G401.6 (cell line): ENCODE data around the gene TM7SF3.

Experiments
- FAIRE-seq: peaks from 2 replicates; lab custom pipeline; 2012; peaks lifted over from hg19 to GRCh38; lab: Jason Lieb, UNC

Gene TM7SF3

DNA sequence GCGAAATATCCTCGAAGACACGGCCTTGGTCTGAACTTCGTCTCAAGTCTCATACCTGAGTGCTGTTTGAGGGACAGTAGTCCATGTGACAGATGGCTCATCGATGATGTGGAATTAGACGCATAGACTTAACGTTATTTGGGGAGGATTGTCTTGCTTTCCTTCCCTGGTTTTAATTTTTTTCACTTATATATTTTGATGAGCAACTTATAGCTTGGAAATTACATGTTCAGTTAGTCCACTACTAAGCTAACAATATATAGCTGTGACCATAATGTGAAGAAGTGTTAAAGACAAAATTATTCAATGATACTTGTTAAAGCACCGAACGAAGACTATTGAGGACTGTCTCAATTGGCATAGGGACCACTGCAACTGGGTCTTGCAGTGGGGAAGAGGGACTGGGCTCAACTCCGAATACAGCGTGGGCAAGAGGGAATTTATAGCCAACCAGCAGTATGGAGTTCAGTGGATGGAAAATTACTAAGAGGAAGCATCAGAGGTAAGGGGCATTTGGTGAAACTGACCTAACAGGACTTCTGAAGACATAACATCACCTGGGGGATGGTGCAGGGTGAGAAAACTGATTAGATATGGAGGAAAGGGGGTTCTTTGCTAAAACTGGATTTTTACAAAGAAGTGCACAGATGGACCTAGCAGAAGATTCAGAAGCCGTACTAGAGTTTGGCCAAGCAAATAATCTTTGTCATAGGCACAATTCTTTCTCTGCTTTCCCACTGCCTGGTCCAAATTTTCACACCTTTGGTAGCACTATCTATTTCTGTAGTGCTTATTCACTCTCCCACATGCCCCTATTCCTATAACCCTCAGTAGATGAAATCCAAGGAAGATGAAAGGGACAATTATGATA lies 910 bp upstream of the TM7SF3 start:
- FAIRE-seq: no peak

DNA sequence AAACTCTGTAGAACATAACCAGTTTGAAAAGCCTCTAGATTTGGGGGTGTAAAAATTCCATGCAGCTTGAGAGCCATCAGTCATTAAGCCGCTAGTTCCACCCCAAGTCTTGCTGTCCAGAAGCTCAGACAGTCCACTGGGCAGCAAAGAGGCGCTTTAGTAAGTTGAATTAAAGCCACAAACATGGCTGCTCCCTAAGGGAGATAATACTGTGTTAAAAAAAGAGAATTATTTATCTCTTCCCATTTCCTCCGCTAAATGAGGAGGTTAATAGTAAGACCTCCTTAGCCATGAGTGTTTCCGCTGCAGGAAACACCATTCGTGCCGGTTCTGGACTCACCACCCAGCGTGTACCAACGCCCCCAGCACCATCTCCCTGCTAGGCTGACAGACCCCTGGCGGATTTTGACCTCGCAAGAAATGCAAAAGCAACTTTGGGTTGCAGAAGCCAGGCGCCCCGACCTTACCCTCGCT lies 536 bp downstream of the TM7SF3 start:
- no peak for FAIRE-seq

DNA sequence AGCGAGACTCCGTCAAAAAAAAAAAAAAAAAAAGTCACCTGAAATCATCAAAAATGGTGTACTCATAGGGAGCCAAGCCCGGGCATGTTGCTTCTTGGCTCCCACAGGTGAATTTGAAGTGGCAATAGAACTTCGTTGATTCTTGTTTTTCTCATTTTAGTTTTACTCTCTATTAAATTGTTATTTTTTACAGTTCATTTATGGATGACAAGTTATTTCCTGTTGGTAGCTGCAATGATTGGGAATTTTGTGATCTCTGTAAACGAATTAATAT lies 1.3 kb downstream of the TM7SF3 start:
- FAIRE-seq: no peak

DNA sequence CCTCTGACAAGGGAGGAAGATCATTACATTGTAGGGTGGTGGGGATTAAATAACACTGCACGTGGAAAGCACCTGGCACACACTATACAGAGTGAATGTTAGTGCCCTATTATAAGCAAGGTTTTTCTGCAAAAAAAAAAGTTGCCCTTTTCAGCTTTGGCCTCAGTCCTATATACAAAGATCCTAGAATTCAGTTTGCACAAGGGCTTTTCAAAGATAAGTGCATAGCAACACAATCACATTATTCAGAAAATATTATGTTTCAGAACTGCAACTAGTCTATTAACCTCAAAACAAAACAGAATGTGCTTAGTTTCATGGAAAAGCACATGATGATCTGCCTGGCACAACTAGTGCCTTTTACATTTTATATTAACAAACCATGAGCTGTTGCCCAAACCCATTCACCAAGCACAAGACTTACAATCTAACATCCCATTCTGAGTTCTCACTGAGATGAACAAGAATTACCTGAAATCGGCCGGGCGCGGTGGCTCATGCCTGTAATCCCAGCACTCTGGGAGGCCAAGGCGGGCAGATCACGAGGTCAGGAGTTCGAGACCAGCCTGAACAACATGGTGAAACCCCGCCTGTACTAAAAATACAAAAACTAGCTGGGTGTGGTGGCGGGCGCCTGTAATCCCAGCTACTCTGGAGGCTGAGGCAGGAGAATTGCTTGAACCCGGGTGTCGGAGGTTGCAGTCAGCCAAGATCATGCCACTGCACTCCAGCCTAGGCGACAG lies 1.8 kb downstream of the TM7SF3 start:
- no peak for FAIRE-seq

DNA sequence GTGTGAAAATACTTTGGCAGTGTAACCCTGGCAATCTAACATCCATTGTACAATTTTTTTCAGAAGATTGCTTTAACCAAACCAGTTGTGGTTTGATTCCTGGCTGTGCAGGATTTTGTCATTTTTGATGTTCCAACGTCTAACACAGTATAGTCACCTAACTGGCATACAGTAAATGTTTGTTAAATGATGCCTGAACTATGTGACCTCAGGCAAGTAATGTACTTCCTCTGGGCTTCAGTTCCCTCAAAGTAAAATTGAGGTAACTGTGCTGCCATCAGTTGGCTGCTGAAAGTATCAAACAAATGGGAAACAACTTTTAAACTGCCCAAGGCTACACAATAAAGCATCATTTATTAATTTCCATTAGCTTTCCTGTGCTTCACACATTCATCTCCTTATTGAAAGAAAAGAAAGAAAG lies 4.3 kb downstream of the TM7SF3 start:
- FAIRE-seq: no peak

DNA sequence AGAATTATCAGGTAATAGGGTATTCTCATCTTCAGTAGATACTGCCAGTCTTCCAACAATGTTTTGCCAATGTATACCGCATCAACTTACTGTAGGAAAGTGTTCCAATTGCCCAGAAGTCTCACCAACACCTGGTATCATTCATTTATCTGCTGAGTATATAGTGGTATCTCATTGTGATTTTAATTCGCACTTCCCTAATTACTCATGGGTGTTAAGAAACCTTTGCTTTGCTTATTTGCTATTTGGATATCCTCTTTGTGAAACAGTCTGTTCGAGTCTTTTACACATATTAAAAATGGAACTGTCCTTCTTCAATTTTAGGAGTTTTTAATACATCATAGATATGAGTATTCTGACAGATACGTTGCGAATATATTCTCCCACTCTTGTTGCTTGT lies 6.1 kb downstream of the TM7SF3 start:
- FAIRE-seq: no peak

DNA sequence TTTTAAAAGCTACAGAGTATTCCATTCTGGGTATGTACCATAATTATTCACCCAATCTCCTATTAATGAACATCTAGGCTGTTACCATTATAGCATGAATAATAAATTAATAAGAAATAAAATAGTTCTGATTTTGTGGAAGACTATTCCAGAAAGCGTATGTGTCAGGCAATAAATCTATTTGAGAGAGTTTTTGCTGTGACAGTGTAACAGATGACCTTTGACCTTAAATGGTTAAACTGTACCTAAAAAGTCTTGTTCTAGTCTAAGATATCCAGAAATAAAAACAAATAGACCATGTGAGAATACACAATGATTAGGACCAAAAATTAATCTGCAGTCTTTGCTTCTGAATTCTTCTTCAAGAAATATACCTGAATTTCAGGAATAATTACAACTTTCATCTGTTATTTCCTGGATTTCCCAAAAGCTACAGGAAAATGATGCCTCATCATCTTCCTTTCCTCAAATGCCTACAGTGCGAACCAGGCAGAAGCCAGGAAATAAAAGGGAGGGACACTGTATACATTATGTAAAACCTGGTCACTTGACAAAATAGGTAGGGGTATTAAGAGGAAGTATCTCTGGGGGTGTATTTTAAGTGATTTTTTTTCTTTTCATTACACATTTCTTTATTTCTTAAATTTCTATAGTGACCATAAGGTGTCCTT lies 7.3 kb downstream of the TM7SF3 start:
- no peak for FAIRE-seq

DNA sequence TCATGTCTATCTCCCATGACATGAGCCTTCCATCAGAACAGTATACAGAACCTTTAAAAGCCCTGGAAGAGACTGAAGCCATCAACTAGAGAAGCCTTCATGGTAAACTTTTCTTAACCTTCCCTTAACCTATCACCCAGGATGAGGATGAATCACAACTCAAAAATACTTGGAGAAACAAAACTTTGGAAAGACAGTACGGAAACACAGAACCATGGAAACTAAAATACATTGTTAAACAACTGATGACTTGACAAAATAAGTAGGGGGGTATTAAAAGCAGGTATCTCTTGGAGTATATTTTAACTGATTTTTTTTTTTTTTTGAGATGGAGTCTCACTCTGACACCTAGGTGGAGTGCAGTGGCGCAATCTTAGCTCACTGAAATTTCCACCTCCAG lies 8.7 kb downstream of the TM7SF3 start:
- FAIRE-seq: no peak

DNA sequence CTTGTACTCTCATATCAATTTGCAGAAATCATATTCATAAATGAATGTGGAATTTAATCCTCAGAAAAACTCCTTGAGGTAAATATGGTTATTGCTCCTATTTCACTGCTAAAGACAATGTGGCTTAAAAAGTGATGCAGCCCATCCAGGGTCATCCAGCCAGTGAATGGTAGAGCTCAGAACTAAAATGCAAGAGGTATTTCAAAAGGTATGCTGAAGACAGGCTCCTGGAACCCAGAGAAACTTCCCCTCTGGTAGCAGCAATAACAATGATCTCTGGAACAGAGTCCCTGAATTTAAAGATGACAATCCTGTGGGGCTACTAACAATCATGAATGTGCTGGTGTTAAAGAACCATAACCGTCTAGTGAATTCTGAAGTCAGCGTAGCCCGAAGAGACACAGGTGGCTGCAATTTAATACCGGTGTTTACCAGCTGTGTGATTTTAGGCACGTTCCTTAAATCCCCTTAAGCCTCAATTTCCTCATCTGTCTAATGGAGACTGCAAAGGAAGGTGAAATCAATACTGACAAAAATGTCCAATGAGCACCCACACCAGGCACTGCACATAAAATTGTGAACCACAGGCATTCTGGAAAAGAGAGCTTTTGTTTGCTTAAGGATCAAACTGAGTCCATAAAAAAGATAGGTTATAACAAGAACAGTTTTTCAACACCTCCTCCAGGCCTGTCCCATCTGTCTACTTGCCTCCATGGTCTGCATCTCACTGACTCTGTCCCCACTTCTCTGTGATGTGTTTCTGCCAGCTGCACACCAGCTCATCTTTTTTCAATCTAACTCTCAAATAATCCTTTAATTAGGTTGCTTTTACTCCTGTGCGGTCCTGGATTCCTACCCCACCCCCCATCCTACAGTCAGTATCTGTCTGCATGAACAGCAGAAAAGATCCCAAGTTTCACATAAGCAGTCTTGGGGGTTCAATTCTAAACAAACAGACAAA lies 10.5 kb downstream of the TM7SF3 start:
- FAIRE-seq: no peak

DNA sequence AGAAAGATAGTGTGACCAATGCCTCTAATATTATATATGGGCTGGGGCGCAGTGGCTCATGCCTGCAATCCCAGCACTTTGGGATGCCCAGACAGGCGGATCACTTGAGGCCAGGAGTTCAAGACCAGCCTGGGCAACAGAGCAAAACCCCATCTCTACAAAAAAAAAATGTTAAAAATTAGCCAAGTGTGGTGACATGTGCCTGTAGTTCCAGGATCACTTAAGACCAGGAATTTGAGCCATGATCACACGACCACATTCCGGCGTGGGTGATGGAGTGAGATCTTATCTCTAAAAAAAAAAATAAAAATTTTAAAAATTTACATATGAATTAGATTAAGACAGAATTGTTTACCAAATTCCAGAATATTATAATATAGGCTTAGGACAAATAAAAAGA lies 12.0 kb downstream of the TM7SF3 start:
- no peak for FAIRE-seq

DNA sequence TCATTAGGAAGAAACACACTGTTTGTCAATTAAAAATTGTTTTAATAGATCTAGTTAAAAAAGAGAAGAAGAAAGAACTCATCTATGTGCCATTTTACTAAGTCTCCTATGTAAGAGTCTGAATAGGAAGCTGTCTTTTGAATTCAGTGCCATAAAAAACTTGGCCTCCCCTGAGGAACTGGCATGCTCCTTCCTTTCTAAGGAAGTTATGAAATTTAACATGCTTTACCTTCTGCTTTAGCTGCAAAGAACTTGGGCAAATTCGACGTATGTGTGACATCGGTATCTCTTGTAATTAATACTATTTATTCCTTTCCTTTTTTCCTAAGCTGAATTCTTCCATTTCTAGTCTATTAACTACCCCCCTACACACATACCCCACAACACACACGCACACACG lies 12.5 kb downstream of the TM7SF3 start:
- no peak for FAIRE-seq

DNA sequence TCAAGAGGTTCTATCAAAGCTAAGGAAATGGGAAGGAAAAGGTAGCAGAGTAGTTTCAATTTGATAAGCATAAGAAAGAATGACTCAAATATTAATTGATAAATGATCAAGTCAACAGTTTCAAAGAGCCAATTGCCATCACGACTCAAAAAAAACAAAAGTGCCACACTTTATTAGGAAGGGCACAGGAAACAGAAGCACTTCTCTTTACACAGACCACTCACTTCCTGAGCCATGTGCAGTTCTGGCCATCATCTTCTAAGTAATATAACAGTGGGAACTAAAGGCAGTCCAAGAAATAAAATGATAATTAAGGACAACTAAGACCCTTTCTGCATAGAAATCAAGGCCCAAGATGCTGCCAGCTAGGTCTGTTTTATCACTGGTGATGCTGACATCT lies 13.2 kb downstream of the TM7SF3 start:
- FAIRE-seq: no peak

DNA sequence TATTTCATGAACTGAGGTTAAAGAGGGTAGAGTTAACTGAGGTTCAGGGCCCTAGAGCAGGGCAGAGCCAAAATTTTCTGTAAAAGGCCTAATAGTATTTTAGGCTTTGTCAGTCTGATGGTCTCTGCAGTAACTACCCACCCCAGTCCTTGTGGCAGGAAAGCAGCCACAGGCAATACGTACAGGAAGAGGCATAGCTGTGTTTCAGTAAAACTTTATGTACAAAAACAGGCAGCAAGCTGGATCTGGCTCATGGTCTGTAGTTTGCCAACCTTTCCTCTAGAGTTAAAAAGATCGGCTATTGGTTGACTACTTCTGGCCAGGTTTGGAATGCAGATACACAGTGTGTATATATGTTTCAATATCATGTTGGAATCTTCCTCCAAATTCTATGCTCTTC lies 17.2 kb downstream of the TM7SF3 start:
- no peak for FAIRE-seq

DNA sequence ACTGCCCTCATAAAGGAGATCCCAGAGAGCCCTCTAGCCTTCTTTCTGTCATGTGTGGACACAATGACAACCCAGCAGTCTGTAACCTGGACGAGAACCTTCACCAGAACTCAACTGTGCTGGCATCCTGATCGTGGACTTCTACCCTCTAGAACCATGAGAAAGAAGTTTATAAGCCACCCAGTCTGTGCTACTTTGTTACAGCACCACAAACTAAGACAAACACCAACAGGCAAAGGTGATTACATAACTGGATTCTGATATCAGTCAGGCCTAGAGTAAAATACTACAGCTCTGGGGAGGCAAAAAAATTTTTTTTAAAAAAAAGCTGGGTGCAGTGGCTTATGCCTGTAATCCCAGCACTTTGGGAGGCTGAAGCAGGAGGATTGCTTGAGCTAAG lies 18.5 kb downstream of the TM7SF3 start:
- no peak for FAIRE-seq

DNA sequence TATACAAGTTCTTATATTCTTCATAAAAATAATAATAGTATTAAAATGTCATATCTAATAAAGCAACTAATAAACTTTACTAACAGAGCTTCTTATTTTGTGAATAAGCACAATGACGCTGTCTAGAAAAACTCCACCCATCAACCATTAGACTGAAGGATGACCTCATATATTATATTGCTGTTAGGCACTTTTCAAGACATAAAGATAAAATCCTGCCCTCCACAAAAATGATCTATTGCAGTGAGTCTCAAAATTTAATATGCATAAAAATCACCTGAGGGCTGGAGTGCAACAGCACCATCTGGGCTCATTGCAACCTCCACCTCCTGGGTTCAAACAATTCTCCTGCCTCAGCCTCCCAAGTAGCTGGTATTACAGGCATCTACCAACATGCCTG lies 20.1 kb downstream of the TM7SF3 start:
- no peak for FAIRE-seq

DNA sequence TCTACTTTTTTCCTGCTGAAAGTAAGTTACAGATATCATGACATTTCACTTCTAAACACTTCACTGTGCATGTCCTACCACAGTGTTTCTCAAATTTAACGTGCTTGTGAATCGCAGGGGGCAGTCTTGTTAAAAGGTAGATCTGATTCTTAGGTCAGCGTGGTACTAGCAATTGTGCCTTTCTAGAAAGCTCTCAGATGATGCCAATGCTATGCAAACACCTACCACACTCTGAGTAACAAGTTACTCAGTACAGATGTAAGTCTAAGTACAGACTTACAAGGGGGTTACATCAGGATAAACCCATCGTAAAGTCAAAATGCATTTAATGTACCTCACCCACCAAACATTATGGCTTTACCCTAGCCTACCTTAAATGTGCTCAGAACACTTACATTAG lies 22.4 kb downstream of the TM7SF3 start:
- no peak for FAIRE-seq

DNA sequence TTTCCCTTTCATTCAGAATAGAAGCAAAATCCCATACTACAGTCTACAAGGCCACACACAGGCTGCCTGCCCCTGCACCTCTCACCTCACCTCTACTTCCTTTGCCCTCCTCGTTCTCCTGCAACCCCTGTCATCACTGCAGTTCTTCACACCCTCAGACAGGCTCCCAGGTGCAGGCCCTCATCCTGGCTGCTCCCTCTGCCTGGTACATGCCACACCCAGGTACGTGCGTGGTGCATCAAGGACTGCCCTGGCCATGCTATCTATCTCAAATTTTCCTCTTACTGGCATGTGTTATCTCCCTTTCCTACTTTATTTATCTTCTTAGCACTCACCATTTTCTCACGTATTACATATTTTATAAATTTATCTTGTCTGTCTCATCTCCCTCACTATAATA lies 24.3 kb downstream of the TM7SF3 start:
- FAIRE-seq: no peak

DNA sequence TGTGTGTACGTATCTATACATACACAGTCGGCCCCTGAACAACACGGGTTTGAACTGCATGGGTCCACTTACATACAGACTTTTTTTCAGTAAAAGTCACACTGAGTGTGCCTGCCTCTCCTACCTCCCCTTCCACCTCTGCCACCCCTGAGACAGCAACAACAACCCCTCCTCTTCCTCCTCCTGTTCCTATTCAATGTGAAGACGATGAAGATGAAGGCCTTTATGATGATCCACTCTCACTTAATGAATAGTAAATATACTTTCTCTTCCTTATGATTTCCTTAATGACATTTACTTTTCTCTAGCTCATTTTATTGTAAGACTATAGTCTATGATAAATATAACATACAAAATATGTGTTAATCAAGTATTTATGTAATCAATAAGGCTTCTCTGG lies 25.5 kb downstream of the TM7SF3 start:
- no peak for FAIRE-seq

DNA sequence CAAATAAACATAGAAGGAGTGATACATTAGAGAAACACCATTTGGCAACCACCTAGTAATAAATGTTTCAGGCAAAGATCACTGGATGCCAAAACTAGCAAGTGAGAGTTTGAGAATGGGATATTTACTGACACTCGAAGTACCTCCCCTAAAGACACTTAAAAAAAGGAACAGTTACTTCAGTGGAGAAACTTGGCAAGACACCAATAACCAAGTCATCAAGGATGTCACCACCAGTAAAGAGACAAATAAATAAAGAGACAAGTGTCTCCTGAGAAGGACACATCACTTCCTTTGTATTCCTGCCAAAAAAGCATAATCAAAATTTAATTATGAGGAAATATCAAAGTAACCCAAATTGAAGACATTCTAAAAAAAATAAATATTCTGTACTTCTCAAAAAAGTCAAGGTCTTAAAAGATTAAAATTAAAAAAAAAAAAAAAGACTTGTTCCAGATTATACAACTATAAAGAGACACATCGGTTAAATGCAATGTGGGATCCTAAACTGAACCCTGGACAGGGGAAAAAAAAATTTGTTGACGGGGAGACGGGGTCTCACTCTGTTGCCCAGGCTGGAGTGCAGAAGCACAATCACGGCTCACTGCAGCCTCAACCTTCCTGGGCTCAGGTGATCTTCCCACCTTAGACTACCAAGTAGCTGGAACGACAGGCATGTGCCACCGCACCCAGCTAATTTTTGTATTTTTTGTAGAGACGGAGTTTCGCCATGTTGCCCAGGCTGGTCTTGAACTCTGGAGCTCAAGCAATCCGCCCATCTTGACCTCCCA lies 26.4 kb downstream of the TM7SF3 start:
- FAIRE-seq: no peak

DNA sequence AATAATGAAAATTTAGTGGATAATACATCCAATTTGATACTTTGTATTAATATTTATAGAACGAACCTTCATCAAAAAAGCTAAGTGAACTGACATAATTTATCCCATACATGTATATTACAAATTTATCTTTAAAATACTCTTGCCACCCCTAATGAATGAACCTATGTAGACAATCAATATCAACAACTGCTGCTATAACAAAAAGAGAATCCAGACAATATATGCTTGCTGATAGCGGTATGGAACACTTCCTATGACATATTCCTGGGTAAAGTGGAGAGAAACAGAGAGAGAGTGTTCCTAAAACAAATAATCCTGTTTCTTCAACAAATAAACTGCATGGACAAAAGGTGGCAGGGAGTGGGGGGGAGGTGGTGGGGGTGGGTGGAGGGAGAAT lies 31.3 kb downstream of the TM7SF3 start:
- no peak for FAIRE-seq

DNA sequence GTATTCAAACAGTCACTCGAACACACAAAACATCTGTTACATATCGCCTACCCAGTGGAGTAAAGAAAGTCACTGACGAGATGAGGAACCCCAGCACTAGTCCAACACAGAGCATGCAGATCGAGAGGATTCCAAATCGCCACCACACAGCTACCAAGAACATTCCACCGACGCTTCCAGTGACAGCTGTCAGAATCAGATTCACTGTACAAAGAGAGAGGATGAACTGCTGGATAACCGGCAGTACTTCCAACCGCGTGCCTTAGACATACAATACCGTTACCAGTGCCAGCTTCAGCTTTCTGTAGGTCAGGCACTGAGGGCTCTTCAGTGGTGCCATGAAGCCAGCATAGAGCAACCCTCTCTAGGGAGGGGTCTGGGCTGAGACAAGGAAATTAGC lies 34.5 kb downstream of the TM7SF3 start:
- FAIRE-seq: no peak
